HG02973 (cell line): ENCODE data around the gene TMPRSS7.
A peak's percentile ranks its signal among the peaks of the same experiment; 100 is the strongest.

Experiments used
- ATAC-seq: cut with Tn5 transposase; IDR thresholded peaks from one replicate; pipeline ENCODE4 v1.9.1; 2021; ENCODE audit warnings: moderate library complexity; ENCODE audit not compliant: unreplicated experiment

TMPRSS7 gene, protein sequence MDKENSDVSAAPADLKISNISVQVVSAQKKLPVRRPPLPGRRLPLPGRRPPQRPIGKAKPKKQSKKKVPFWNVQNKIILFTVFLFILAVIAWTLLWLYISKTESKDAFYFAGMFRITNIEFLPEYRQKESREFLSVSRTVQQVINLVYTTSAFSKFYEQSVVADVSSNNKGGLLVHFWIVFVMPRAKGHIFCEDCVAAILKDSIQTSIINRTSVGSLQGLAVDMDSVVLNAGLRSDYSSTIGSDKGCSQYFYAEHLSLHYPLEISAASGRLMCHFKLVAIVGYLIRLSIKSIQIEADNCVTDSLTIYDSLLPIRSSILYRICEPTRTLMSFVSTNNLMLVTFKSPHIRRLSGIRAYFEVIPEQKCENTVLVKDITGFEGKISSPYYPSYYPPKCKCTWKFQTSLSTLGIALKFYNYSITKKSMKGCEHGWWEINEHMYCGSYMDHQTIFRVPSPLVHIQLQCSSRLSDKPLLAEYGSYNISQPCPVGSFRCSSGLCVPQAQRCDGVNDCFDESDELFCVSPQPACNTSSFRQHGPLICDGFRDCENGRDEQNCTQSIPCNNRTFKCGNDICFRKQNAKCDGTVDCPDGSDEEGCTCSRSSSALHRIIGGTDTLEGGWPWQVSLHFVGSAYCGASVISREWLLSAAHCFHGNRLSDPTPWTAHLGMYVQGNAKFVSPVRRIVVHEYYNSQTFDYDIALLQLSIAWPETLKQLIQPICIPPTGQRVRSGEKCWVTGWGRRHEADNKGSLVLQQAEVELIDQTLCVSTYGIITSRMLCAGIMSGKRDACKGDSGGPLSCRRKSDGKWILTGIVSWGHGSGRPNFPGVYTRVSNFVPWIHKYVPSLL

DNA sequence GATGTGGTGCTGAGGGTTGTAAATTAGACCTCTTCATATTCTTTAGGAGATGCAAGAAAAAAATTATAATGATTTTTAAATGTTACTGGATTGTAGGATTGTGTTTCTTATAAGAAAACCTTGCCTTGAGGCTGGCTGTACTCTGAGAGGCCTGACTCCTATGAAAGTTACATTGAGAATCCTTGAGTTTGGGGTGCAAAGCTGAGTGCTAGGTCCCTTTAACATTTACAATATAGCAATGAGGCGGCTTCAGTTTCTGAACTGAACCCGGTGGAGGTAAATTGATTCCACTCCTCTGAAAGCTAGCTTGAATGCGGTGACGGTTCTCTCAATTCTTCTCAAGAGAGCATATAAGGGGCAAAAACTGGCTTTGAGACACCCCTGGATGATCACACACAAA, at the start of gene TMPRSS7:
TMPRSS7 (plus strand) TSS at position 301 of the 400 bp plus-strand sequence. CDS start 110 bp downstream, outside the sequence.
- no peak for ATAC-seq

DNA sequence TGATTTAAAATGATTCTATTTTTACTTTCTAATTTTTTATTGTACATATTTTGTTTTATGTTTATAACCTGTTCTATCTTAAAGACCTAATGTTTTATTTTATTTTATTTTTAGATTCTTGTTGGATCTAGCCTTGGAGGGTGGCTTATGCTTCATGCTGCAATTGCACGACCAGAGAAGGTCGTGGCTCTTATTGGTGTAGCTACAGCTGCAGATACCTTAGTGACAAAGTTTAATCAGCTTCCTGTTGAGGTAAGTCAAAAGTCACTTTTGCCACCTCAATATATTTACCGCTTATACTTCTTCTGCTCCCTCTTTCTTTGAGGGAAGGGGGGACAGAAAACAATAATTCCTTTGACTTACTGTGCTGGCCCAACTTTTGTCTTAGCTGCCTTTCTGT, 47.7 kb upstream of the TMPRSS7 start:
- no peak for ATAC-seq

DNA sequence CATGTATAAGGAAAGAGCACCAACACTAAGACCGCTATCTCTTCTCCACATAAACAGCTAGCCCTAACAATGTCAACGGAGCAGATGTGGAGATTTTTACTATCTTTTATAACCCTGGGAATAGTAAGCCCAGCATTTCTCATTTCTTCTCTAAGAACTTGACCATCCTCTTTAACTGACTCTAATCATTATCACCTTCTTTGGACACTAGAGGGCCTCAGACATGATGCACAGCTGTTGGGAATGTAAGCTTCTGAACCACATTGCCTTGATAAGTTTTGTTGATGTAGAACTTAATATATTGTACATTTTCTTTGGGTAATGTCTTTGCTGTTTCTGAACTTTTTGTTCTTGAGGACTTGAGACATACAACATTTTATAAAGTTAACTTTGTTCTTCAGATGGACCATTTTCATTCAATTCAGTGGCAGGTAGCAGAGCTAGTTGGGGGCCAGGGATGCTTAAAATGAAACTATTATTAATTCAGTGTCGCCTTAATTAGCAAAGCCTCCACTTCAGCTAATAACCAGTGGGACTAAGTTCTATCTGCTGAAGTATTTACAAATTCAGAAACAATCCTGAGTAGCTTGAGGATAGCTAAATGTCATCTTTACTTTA, 45.4 kb upstream of the TMPRSS7 start:
- peak; percentile 80 for ATAC-seq

DNA sequence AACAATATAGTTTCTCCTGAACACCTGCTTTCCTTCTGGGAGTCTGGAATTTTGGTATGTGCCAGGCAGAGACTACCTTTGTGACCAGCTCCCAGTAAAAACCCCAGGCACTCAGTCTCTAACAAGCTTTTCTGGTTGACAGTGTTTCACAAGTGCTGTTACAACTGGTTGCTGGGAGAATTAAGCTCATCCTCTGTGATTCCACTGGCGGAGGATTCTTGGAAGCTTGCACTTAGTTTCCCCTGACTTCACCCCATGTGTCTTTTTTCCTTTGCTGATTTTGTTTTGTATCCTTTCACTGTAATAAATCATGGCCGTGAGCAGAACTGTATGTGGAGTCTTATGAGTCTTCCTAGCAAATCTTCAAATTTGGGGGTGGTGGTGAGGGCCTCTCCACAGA, 41.5 kb upstream of the TMPRSS7 start:
- ATAC-seq: no peak

DNA sequence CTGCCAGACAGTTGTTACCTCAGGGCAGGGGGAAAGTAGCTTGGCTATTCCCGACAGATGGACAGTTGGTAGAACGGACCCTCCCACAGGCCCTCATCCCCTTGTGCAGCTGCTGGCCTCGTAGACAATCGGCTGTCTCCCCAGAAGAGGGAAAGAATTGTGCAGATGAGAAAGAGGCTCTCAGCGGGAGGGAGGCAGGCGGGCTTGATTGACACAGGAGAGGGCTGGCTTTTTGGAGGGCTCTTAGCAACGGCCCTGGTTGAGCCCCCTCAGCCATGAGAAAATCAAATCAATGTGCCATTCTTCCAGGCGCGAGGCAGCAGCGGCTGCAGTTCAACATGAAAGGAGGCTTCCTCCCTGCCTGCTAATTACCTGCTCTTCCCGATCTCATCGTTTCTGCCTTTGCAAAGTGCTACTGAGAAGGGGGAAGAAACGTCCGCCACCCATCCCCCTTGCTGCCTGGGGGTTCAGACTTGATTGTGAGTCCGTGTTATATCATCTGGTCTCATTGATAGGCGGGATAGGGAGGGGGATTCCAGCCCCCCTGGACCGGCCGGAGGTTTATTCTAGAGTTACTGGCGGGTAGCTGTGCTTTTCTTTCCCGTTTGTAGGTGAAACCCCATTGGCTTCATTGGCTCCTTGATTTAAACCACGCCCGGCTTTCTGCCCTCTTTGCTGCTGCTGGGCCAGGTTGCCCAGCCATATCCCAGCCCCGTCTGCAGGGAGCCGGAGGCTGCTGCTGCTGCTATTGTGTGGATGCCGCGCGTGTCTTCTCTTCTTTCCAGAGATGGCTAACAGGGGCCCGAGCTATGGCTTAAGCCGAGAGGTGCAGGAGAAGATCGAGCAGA, 35.7 kb upstream of the TMPRSS7 start, which contains the start of gene TAGLN3:
TAGLN3 (plus strand) TSS at position 287 of the 848 bp plus-strand sequence; CDS start at position 788, 501 bp downstream.
- no peak for ATAC-seq

DNA sequence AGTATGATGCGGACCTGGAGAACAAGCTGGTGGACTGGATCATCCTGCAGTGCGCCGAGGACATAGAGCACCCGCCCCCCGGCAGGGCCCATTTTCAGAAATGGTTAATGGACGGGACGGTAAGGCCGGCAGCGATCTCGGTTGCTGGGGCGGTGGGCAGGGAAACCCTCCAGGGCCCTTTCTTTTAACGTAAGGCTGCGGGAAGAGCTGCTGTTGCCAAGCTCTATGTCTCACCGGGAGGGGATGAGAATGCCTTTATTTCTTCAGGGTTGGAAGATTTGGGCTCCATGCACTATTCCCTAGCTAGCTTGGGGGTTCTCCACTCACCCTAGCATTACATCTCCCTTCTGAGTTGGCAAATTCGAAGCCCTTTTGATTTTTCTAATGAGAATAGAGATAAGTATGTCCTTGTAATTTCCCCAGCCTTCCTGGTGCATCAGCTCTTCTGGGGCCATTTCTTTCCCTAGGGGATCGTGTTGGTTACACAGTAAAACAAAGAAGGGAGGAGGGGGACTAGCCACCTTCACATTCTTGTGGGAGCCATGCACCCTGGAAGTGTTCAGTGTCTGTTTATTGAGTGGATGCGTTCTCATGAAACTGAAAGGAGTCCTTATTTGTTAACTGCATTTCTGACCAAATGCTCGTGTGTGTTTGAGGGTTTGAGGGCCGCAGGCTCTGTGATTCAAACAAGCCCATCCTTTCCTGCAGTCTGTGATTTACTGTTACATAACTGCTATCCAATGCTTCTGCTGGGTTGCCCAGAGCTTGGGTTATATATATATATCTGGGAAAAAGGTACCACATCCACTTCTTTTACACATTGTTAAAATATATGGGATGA, 34.8 kb upstream of the TMPRSS7 start:
- no peak for ATAC-seq

DNA sequence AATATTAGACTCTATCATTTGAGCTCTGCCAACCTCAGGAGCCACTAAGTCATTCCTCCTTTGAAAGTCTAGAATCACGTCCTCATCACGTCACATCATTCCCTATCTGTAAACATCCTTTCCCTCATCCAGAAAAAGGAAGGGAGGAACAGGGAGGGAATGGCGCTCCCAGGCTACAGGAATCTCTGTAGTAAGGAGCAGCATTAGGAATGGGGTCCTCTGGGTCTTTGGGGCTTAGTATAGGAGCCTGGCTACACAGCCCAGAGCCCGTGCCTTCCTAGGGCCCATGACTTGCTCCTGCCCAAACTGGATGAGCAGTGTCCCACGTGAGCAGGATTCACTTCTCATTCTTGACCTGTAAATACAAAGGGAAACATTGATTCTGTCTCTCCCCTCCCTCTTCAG, 34.2 kb upstream of the TMPRSS7 start:
- ATAC-seq: no peak

DNA sequence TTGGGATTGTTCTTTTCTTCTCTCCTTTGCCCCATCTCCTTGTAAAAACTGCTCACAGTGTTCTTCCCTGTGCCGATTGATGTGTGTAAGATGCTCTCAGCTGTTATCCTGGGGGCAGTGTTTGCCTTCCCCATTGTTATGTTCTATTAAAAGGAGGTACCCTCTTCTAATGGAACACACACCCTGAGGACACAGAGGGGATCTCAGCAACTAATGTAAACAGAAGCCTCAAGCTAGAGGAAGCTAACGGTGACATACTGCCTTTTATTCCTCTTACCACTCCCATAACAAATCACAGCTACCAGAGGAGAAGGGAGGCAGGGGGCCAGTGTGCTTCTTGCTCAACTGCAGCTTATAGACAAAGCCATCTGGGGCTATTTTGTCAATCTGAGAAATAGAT, 33.6 kb upstream of the TMPRSS7 start:
- no peak for ATAC-seq

DNA sequence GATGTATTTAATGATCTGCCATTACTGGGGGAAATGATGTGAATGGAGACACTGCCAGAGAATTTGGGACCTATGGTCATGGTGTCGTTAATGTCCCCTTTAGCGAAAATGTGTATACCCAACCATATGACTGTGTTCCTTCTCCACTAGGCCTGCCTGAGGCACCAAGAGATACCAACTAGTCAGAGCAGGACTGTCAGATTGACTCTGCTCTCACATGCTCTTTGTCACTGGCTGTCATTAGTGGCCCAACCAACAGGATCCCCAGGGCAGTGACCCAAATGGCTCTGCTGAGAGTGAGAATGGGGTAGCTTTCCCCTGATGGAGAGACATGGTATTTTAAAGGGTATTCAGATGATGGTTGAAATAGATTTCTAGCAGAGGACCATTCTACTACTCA, 33.0 kb upstream of the TMPRSS7 start:
- no peak for ATAC-seq

DNA sequence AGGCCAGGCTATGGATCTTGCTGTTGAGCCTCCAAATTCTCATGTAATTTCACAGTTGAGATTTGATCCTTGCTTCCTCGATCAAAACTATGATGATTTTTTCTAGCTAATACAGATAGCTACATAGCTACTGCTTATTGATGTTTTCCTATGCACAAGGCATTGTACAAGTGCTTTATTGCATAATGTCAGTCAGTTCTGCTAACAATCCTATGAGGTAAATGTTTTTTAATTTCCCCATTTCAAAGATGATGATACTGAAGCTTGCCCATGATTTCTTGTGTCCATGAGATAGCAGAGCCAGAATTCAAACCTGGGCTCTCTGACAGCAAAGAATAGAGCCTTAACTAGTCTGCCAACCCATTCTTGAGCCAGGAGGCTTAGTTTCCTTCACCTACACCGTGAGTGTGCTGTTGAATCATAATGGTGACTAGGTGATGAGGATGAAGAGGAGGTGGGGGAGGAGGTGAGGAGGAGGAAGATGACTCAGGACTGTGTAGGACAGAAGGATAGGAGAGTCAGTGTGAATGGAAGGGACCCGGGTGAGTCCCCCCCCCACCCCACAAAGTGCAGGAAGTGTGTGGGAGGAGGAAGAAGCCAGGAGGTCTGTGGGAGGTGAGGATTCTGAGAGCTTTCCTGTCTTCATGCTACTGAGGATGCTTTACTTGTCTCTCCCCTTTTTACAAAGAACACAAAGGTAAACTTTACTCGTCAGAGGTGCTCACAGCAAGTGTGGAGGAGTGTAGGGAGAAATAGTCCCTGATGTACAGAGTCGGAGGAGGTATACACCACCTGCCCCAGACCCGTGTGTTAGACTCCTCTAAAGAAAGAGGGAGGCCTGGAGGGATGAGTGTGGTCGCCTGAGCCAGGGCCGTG, 32.2 kb upstream of the TMPRSS7 start:
- no peak for ATAC-seq

DNA sequence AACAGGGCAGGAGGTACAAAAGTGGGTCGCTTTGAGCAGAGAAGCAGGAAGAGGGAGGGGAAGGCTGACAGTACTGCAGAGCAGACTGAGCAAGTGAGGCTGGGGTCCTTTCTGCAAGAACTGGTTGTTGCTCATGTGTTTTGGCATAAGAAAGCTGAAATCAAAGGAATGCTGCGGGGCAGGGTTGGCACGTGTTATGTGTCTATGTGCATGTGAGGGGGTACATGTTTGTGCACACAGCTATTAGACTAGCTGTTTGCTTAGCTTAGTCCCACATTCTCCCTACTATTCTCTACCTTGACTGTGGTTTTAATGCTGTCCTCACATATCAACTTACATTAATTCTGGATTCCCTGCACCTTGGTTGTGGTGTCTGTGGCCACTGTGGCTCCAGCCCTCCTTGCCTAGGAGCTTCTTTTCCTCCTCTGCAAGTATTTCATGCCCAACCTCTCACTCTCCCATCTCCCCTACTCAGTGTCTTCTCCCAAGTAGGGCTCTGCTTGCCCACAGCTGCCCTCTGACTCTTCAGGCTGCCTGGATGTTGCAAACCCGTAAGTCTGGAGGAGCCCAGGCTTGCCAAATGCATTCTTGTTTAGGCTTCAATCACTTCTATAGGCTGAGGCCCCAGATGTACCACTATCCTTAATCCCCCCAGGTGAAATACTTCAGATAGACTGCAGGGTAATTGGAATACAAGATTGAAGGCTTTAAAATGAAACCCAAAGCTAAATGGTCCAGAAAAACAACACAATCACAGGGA, 31.0 kb upstream of the TMPRSS7 start:
- no peak for ATAC-seq

DNA sequence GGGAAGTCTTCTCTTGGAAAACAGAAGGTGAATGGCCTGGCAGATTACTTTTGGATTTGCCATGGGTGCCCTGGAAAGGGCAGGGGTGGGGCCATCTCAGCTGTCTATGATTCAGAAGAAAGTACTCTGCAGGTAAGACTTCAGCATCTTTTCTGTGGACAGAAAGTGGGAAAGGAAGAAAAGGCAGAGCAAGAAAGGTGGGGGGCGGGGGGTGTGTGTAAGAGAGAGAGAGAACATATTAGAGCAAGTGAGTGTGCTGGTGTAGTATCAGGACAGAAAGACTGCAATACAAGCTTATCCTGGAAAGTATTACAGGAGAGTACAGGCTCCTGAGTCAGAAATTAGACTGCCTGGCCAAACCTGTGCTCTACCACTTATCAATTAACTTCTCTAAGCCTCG, 30.3 kb upstream of the TMPRSS7 start:
- no peak for ATAC-seq

DNA sequence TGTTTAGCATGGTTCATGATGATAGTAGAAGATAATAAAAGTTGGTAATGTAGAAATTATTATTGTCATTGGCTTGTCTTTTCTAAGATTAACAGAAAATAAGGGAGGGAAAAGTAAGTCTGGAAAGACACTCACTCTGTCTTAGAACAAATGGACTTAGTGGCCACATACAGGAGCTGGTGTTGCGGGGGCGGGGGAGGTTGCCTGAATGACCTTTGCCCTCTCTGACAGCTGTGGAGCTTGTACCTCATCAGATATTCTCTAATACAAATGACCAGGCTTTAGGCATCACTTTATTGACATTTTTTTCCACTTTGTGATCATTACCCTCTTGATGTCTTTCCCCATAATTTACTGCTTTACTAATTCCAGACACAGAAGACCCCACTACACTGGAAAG, 29.9 kb upstream of the TMPRSS7 start:
- no peak for ATAC-seq

DNA sequence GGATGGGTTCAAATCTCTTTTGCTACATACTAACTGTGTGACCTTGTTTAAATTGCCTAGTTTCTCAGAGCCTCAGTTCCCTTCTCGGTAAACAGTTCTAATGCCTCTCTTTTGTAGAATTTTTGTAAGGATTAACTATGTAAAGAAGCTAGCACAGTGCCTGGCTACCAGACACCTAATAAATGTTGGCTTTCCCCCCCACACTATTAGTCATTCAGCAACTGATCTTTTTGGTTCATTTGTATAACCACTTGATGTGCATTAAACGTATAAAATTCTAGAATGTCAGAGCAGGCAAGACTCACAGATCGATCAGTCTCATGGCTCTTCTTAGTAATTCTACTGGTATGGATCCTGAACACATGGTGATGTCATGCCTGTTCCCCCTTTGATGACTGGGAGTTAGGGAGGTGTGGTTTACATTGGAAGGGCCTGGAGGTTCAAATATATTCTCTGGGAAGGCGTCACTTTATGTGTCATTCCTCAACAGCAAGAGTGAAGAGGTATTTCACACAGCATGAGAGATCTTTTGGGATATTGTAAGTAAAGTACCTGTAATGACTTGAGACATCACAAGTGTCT, 29.4 kb upstream of the TMPRSS7 start:
- no peak for ATAC-seq

DNA sequence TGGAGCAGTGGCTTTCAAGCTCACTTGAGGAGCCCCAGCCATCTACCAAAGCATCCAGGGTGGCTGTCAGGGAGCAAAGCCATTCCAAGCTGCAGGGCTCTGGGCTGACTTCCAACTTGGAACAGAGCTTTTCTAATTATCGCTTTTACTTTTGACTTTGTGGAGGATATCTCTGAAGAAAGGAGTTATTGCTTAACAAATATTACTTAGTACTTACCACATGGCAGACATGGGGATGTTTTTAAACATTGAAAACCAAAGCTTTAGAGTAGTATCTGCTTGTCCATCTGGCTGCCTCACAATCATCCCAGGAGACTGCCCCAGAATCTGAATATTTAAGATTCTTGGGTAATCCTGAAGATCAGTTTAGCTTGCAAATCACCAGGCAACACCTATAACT, 26.9 kb upstream of the TMPRSS7 start:
- no peak for ATAC-seq

DNA sequence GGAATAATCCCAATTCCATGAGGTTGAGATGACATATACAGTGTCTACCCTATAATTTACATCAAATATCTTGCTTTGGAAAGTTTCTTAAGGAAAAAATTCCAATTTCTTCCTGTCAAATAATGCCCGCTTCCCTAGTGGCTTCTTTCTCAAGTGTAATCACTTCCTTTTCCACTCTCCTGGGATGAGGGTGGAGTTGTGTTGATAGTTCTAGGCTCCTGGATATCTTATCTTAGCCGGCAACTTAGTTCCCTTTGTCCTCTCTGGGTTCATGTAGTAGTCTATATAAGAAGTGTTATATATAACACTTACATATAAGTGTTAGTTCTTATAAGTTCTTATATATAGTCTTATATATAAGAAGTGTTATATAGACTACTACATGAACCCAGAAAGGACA, 24.9 kb upstream of the TMPRSS7 start:
- ATAC-seq: no peak

DNA sequence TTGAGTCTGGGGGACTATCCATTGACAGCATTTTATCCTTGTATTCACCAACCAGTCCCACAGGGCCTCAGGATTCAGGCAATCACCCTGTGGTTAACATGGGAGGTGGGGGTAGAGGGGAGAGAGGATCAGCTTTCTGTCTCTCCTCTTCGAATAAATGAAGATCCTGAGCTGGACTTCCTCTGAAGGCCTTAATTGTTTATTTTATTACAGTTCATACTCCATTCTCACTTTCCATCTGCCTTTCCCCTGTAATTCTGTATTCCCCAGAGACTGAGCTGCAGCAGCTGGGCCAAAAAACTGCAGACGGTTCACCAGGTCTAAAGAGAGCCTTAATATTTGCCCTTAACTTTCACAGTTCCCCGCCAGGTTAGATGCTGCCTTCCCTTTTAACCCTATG, 23.9 kb upstream of the TMPRSS7 start:
- no peak for ATAC-seq
